H1 (cell line): ENCODE measurements around the gene CDPF1. TPM values are rescaled to one million over a fixed set of nuclear protein-coding genes. Genes with fewer than 3 reads are reported as not detected.

Experiments
- CTCF ChIA-PET: fragments of 300-600 bp; sonication (Branson Sonifier 250); formaldehyde crosslinking; loops from one replicate; lab custom pipeline; 2021; ENCODE audit not compliant: partially characterized antibody; lab: Charles Lee
- POLR2A ChIA-PET: fragments of 300-600 bp; sonication (Branson Sonifier 250); formaldehyde crosslinking; loops from one replicate; lab custom pipeline; 2021; ENCODE audit warnings: inconsistent platforms; ENCODE audit not compliant: partially characterized antibody; lab: Charles Lee
- DNase-seq, 2 experiments: peaks; one replicate each; pipeline versions ENCODE4 v3.0.0 to v3.0.0-alpha.2; 2010 to 2022; ENCODE audit warnings: low spot score in 2 of 2, low read depth in 1 of 2, mixed read lengths in 1 of 2
- FAIRE-seq: peaks from 2 replicates; lab custom pipeline; 2011; peaks lifted over from hg19 to GRCh38; lab: Jason Lieb, UNC
- H2AFZ ChIP-seq: 2 replicates; pipeline ENCODE4 v1.8.1; 2012; ENCODE audit warnings: low read length, inconsistent platforms
- H2AK5ac ChIP-seq: 2 replicates; pipeline ENCODE4 v1.6.1; 2013; ENCODE audit warnings: low read depth, low read length
- H2BK120ac ChIP-seq: replicated peaks from 2 replicates; pipeline ENCODE3; 2013; ENCODE audit warnings: low read depth, low read length, inconsistent platforms
- H2BK12ac ChIP-seq: 2 replicates; pipeline ENCODE4 v1.6.1; 2013; ENCODE audit warnings: low read depth, low read length
- H2BK15ac ChIP-seq: 2 replicates; pipeline ENCODE4 v1.6.1; 2013; ENCODE audit warnings: low read length
- H2BK20ac ChIP-seq: 2 replicates; pipeline ENCODE4 v1.6.1; 2013; ENCODE audit warnings: low read length
- H2BK5ac ChIP-seq: 2 replicates; pipeline ENCODE4 v1.6.1; 2013; ENCODE audit warnings: low read depth, low read length
- H3K14ac ChIP-seq: 2 replicates; pipeline ENCODE4 v1.6.1; 2013; ENCODE audit warnings: inconsistent platforms; ENCODE audit not compliant: insufficient read length
- H3K18ac ChIP-seq: 2 replicates; pipeline ENCODE4 v1.6.1; 2013; ENCODE audit warnings: low read length; ENCODE audit errors: extremely low read depth
- H3K23ac ChIP-seq: 2 replicates; pipeline ENCODE4 v1.6.1; 2013; ENCODE audit warnings: inconsistent platforms; ENCODE audit not compliant: insufficient read length
- H3K23me2 ChIP-seq: 2 replicates; pipeline ENCODE4 v1.6.1; 2013; ENCODE audit warnings: low read depth, low read length
- H3K27ac ChIP-seq: 2 replicates; pipeline ENCODE4 v1.6.1; 2011; ENCODE audit warnings: low read depth, low read length, inconsistent platforms
- H3K27me3 ChIP-seq, 4 experiments: replicated peaks in 1 of 4; 1 replicate in 1 of 4; 2 replicates in 3 of 4; pipeline versions ENCODE4 v1.6.1 to v1.8.1; 2011 to 2013; ENCODE audit warnings: low read length in 3 of 4, mild to moderate bottlenecking in 3 of 4, inconsistent platforms in 2 of 4, mixed read lengths in 2 of 4, moderate library complexity in 1 of 4; ENCODE audit not compliant: control insufficient read depth in 3 of 4, insufficient read depth in 3 of 4; ENCODE audit errors: extremely low read depth in 1 of 4
- H3K36me3 ChIP-seq, 4 experiments: 2 replicates each; pipeline versions ENCODE4 v1.6.1 to v1.8.1; 2011 to 2013; ENCODE audit warnings: mild to moderate bottlenecking in 4 of 4, low read length in 3 of 4, moderate library complexity in 2 of 4, control low read depth in 1 of 4, inconsistent platforms in 1 of 4; ENCODE audit not compliant: insufficient read depth in 4 of 4, control insufficient read depth in 2 of 4
- H3K4ac ChIP-seq: replicated peaks from 2 replicates; pipeline ENCODE3; 2013; ENCODE audit warnings: low read length, low read depth, mixed read lengths, inconsistent platforms; ENCODE audit not compliant: insufficient read length
- H3K4me1 ChIP-seq, 4 experiments: replicated peaks in 1 of 4; 1 replicate in 1 of 4; 2 replicates in 3 of 4; pipeline versions ENCODE4 v1.6.1 to v1.8.1; 2011 to 2013; ENCODE audit warnings: low read length in 3 of 4, inconsistent platforms in 2 of 4, mixed read lengths in 1 of 4; ENCODE audit not compliant: insufficient read depth in 4 of 4, control insufficient read depth in 3 of 4
- H3K4me2 ChIP-seq, 2 experiments: 2 replicates each; pipeline versions ENCODE4 v1.6.1 to v1.8.1; 2011 to 2013; ENCODE audit warnings: low read depth in 2 of 2, low read length in 2 of 2, control low read depth in 1 of 2, inconsistent platforms in 1 of 2, mild to moderate bottlenecking in 1 of 2; ENCODE audit not compliant: insufficient read depth in 1 of 2
- H3K4me3 ChIP-seq, 4 experiments: fragments of 200-600, 300-600 bp in 1 of 4; sonication (generic), shearing (Covaris generic), sonication (Bioruptor Twin) in 1 of 4; 2 replicates each; pipeline versions ENCODE4 v1.5.1 to v1.8.1; 2011 to 2016; ENCODE audit warnings: low read length in 4 of 4, low read depth in 3 of 4, control low read depth in 2 of 4, inconsistent platforms in 2 of 4, mild to moderate bottlenecking in 2 of 4, mixed read lengths in 1 of 4, moderate library complexity in 1 of 4; ENCODE audit not compliant: insufficient read depth in 2 of 4; ENCODE audit errors: extremely low read depth in 1 of 4
- H3K56ac ChIP-seq: replicated peaks from 2 replicates; pipeline ENCODE3; 2013; ENCODE audit warnings: low read depth, mild to moderate bottlenecking, mixed read lengths, low read length, inconsistent platforms; ENCODE audit not compliant: insufficient read length
- H3K79me1 ChIP-seq: 2 replicates; pipeline ENCODE4 v1.6.1; 2013; ENCODE audit warnings: low read depth, low read length, control low read depth
- H3K79me2 ChIP-seq, 2 experiments: 2 replicates each; pipeline versions ENCODE4 v1.6.1 to v1.8.1; 2012 to 2013; ENCODE audit warnings: low read length in 2 of 2, mild to moderate bottlenecking in 2 of 2, inconsistent platforms in 1 of 2; ENCODE audit not compliant: insufficient read depth in 2 of 2, control insufficient read depth in 1 of 2
- H3K9ac ChIP-seq, 4 experiments: replicated peaks in 1 of 4; 1 replicate in 1 of 4; 2 replicates in 3 of 4; pipeline versions ENCODE4 v1.6.1 to v1.8.1; 2011 to 2013; ENCODE audit warnings: low read depth in 3 of 4, low read length in 3 of 4, control low read depth in 2 of 4, mild to moderate bottlenecking in 2 of 4, moderate library complexity in 2 of 4, inconsistent platforms in 1 of 4; ENCODE audit errors: extremely low read depth in 1 of 4
- H3K9me3 ChIP-seq, 2 experiments: 2 replicates each; pipeline versions ENCODE4 v1.6.1 to v1.8.1; 2012 to 2013; ENCODE audit warnings: mild to moderate bottlenecking in 2 of 2, moderate library complexity in 2 of 2, control low read depth in 1 of 2, inconsistent platforms in 1 of 2, low read depth in 1 of 2, low read length in 1 of 2, mixed read lengths in 1 of 2; ENCODE audit not compliant: insufficient read depth in 2 of 2
- H4K20me1 ChIP-seq, 2 experiments: replicated peaks in 1 of 2; 2 replicates each; pipeline versions ENCODE3 to v1.8.1; 2011 to 2013; ENCODE audit warnings: inconsistent platforms in 2 of 2, low read length in 2 of 2, mild to moderate bottlenecking in 1 of 2; ENCODE audit not compliant: insufficient read depth in 2 of 2, control insufficient read depth in 1 of 2
- H4K5ac ChIP-seq: 2 replicates; pipeline ENCODE4 v1.6.1; 2013; ENCODE audit warnings: low read length, low read depth, mixed read lengths, inconsistent platforms; ENCODE audit not compliant: insufficient read length
- H4K8ac ChIP-seq: 2 replicates; pipeline ENCODE4 v1.8.0; 2013; ENCODE audit warnings: mild to moderate bottlenecking, moderate library complexity, low read length, inconsistent platforms; ENCODE audit not compliant: insufficient read depth; ENCODE audit errors: extremely low read depth
- H4K91ac ChIP-seq: replicated peaks from 2 replicates; pipeline ENCODE3; 2013; ENCODE audit warnings: low read length, mixed read lengths, inconsistent platforms; ENCODE audit not compliant: insufficient read length
- CBX8 ChIP-seq: fragments of 300-800, 300-1000 bp; sonication (generic); IDR thresholded peaks from 2 replicates; pipeline ENCODE4 v1.7.1; 2016; ENCODE audit warnings: low read depth, low read length, borderline replicate concordance
- POLR2A ChIP-seq, 2 experiments: IDR thresholded peaks; 1 replicate in 1 of 2; 2 replicates in 1 of 2; pipeline ENCODE4 v1.6.1; 2011; ENCODE audit warnings: low read depth in 2 of 2, low read length in 2 of 2, mild to moderate bottlenecking in 2 of 2; ENCODE audit errors: control extremely low read depth in 1 of 2
- WGBS, 2 experiments: shearing (Covaris generic) in 1 of 2; methylation state at CpG; one replicate each; pipeline versions ENCODE4 v1.1.6 to v1.1.7; 2013 to 2015; ENCODE audit warnings: low lambda C conversion rate in 2 of 2, mixed read lengths in 2 of 2, inconsistent platforms in 1 of 2, low coverage in 1 of 2, missing lambda C conversion rate in 1 of 2; ENCODE audit not compliant: insufficient replicate concordance in 2 of 2, insufficient coverage in 1 of 2, insufficient read length in 1 of 2; ENCODE audit errors: extremely low coverage in 1 of 2, missing lambda C conversion rate in 1 of 2; 5-methylcytosine and 5-hydroxymethylcytosine counted together
- polyA plus RNA-seq, 7 experiments: library from polyadenylated mRNA; depleted of rRNA in 3 of 7; stranded (reverse) in 5 of 7; unstranded in 2 of 7; fragments of >200 nt in 5 of 7; fragments of 200-250 nt in 2 of 7; gene quantifications; 1 replicate in 5 of 7; 2 replicates in 1 of 7; 4 replicates in 1 of 7; pipeline versions ENCODE4 v1.2.1 to v1.2.3, GENCODE V29; 2011 to 2013; ENCODE audit warnings: missing spikeins in 2 of 7, mixed read lengths in 2 of 7
- total RNA-seq: library from RNA; stranded (reverse); fragmentation: NEBNext Ultra II Directional; extraction: Animal tissue kit (Norgen Biotek cat#: 25700); gene quantifications from 2 replicates; pipeline ENCODE4 v1.2.1, GENCODE V29; 2021

The CDPF1 gene
- total and polyA plus RNA-seq, 2 of the 8 experiments (the other 6 are each of a cell fraction or from before 2014, with no cell fraction given) = 9.7 to 13.7 TPM

GRCh38 chr22:46295277-46295971, 45.3 kb upstream of the CDPF1 start:
- H4K8ac ChIP-seq = peak overlapping the region; percentile 90
- no peak overlapping the region for H2BK20ac ChIP-seq
- H3K27ac ChIP-seq = no peak overlapping the region
- peak overlapping the region; percentile 25 for H4K91ac ChIP-seq
- no peak overlapping the region for H3K18ac ChIP-seq
- H3K4me3 ChIP-seq = peak overlapping the region; percentile 60 to 87 (median 76); a peak in 6 of 8 replicates
- no peak overlapping the region for H3K23ac ChIP-seq
- H2BK120ac ChIP-seq = no peak overlapping the region
- 74% methylated on average over 4 of the region's 4 CpGs; no CpG with 5 or more reads in 1 of the 2 experiments for WGBS, 2 experiments
- H2BK12ac ChIP-seq = no peak overlapping the region
- peaks cover 2 to 6% of the 10 kb centered on the region in 2 experiments for H4K20me1 ChIP-seq
- no peak overlapping the region for H3K56ac ChIP-seq
- no peak overlapping the region for H3K14ac ChIP-seq
- peak overlapping the region; percentile 83 for H4K5ac ChIP-seq
- H2BK5ac ChIP-seq = peak overlapping the region; percentile 66; the same call in 1 of the 2 replicates
- peaks cover 14% of the 10 kb centered on the region for H3K23me2 ChIP-seq
- H3K27me3 ChIP-seq = no peaks in the 10 kb centered on the region
- peaks cover 4 to 11% (median 5%) of the 10 kb centered on the region in 4 experiments; a peak in 4 of 7 replicates for H3K4me1 ChIP-seq
- H2AK5ac ChIP-seq = peak overlapping the region; percentile 82; the same call in 1 of the 2 replicates
- H3K36me3 ChIP-seq = peaks cover 4 to 16% (median 11%) of the 10 kb centered on the region in 4 experiments; a peak in 6 of 8 replicates
- peaks cover 4% of the 10 kb centered on the region; the same call in 1 of the 2 replicates for H3K79me1 ChIP-seq
- no peaks in the 10 kb centered on the region for H3K9me3 ChIP-seq
- TF ChIP-seq POLR2A (IDR thresholded peaks at IDR 0.05; ENCODE audit: control extremely low read depth in 1 of 2, low read depth in 2 of 2, low read length in 2 of 2) (peak in 1 of 2 experiments; percentile 25; a peak in 1 of 3 replicates), CBX8 (no peak)
- TF ChIP-seq, all 59 proteins: peak for 1
- Histone ChIP-seq H2AFZ (no peak overlapping the region), H3K79me2 (no peaks in the 10 kb centered on the region), H2BK15ac (0 out of 2 replicates have a peak overlapping the region, but pooled peaks have one; percentile 29), H3K4me2 (peak overlapping the region; percentile 87 to 96), H3K4ac (no peak overlapping the region), H3K9ac (peak overlapping the region in 2 of 4 experiments; percentile 49 to 51; a peak in 4 of 7 replicates)
- ChIA-PET POLR2A (interaction anchor here (0.6 to 2.2 kb wide), 10 partner anchors 9 to 174 kb away, joined by 3 to 10 read pairs (median 4); partner anchors contain the start of genes PKDREJ and TTC38), CTCF (interaction anchor here (1.0 to 1.6 kb wide), 6 partner anchors 13 to 301 kb away, joined by 3 to 5 read pairs (median 3); partner anchors contain the start of gene PKDREJ)
- DNase-seq (no peak), FAIRE-seq (no peak)
